Duodenal mucosa (tissue), 2 donors: ENCODE measurements around the gene CYB5D1.

Experiments
- H3K27ac ChIP-seq: one replicate; pipeline ENCODE4 v1.7.0; 2013; ENCODE audit warnings: low read depth, low read length
- H3K27me3 ChIP-seq, 2 donors: one replicate each; pipeline ENCODE4 v1.7.0; 2013; ENCODE audit warnings: low read length in 2 of 2, control low read depth in 1 of 2; ENCODE audit not compliant: insufficient read depth in 2 of 2, control insufficient read depth in 1 of 2
- H3K36me3 ChIP-seq, 2 donors: one replicate each; pipeline ENCODE4 v1.7.0; 2013; ENCODE audit warnings: low read length in 2 of 2, control low read depth in 1 of 2; ENCODE audit not compliant: insufficient read depth in 2 of 2, control insufficient read depth in 1 of 2
- H3K4me1 ChIP-seq, 2 donors: one replicate each; pipeline ENCODE4 v1.7.0; 2013; ENCODE audit warnings: low read length in 2 of 2, control low read depth in 1 of 2; ENCODE audit not compliant: insufficient read depth in 2 of 2, control insufficient read depth in 1 of 2
- H3K4me3 ChIP-seq, 2 donors: one replicate each; pipeline ENCODE4 v1.7.0; 2013; ENCODE audit warnings: low read length in 2 of 2, low read depth in 1 of 2
- H3K9ac ChIP-seq, 2 donors: one replicate each; pipeline ENCODE4 v1.7.0; 2013; ENCODE audit warnings: low read length in 2 of 2, low read depth in 1 of 2
- H3K9me3 ChIP-seq, 2 donors: one replicate each; pipeline ENCODE4 v1.7.0; 2013; ENCODE audit warnings: low read length in 2 of 2, control low read depth in 1 of 2; ENCODE audit not compliant: control insufficient read depth in 1 of 2

Gene CYB5D1

DNA sequence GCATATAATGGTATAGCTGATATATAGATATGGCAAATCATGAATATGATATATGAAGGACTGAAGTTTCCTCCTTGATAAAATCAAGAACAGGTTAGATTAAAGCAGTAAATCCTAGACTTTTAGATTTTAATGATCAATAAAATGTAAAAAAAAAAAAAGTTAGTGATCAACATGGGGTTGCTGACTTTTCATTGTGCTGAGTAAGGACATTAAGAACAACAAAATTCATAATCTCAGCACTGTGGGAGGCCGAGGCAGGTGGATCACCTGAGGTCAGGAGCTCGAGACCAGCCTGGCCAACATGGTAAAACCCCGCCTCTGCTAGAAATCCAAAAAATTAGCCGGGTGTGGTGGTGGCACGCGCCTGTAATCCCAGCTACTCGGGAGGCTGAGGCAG lies 20.4 kb downstream of the CYB5D1 start:
- no peaks in the 10 kb centered on the region for H3K9me3 ChIP-seq
- H3K36me3 ChIP-seq = peaks cover 4 to 9% of the 10 kb centered on the region in 2 donors
- no peak overlapping the region for H3K9ac ChIP-seq
- H3K4me3 ChIP-seq = no peak overlapping the region
- no peaks in the 10 kb centered on the region for H3K27me3 ChIP-seq
- H3K4me1 ChIP-seq = peaks cover 13% of the 10 kb centered on the region in 2 donors
- no peak overlapping the region for H3K27ac ChIP-seq

DNA sequence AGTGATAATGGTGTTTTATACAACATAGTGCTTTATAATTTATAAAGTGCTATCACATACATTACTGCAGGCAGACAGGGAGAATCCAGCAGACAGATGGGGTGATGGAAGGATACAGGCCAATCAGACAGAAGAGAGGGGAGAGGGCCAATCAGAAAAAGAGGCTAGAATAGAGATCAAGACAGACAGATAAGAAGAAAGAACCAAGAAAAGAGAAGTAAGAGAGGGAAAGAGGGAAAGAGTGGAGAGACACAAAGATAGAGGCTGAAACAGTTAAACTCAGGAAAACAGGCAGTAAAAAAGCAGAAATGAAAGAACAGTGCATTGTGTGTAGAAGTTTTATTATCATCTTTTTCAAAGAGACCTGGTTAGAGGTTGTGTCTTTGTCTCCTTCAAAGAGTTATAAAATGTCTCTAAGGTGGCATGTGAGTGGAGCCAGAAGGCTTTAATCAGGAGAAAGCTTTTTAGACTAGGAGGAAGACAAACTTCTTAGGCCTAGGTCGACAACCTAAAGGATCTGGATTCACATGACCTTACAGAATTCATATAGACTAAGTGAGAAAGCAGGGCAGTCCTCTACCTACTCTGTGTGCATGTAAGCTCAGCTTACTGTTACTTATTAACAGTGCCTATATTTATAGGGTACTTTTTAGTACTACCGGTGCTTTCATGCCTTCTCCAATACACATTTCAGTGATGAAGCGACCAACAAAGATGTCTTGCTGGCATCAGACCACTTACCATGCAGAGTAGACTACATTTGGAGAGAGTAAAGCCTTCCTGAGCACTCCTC lies 22.5 kb downstream of the CYB5D1 start:
- peaks cover 4 to 9% of the 10 kb centered on the region in 2 donors for H3K36me3 ChIP-seq
- no peak overlapping the region for H3K27ac ChIP-seq

DNA sequence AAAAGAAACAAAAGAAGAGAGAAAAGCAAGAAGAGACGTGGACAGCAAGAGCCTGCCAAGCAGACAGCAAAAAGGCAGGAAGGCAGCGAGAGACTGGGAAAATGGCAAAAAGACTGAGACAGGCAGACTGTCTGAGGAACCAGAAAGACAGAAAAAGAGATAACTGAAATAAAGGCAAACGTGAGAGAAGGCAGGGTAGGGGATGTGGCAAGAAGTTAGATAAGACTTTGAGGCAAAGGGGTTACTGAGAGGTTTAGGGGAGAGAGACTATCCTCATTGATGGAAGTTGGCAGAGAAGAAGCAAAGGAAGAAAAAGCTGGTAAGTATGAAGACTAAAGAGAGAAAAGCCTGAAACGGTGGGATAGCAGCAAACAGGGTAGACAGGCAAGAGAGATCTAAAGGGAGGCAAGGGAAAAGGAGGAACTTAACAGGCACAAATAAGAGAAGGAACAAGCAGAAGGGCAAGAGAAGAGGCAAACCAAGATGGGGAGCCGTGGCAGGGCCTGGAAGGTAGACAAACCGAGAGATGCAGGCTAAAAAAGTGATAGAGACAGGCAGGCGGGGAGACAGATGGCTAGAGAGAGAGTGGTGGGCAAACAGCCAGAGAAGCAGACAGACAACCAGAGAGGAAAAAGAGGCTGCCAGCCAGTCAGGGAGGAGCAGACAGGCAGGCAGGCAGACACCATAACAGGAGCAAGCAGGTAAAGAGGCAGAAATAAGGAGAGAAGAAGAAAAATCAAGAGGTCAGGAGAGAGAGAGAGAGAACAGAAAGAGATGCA lies 23.7 kb downstream of the CYB5D1 start:
- Histone ChIP-seq H3K4me1 (peaks cover 22 to 23% of the 10 kb centered on the region in 2 donors), H3K9me3 (no peaks in the 10 kb centered on the region), H3K9ac (no peak overlapping the region), H3K4me3 (no peak overlapping the region), H3K36me3 (peaks cover 4 to 9% of the 10 kb centered on the region in 2 donors), H3K27me3 (no peaks in the 10 kb centered on the region), H3K27ac (no peak overlapping the region)

More for the DNA sequence above, 22.5 kb downstream of the CYB5D1 start:
- H3K27me3 ChIP-seq = no peaks in the 10 kb centered on the region
- H3K9me3 ChIP-seq = no peaks in the 10 kb centered on the region
- no peak overlapping the region for H3K4me3 ChIP-seq
- no peak overlapping the region for H3K9ac ChIP-seq
- peaks cover 13 to 18% of the 10 kb centered on the region in 2 donors for H3K4me1 ChIP-seq

DNA sequence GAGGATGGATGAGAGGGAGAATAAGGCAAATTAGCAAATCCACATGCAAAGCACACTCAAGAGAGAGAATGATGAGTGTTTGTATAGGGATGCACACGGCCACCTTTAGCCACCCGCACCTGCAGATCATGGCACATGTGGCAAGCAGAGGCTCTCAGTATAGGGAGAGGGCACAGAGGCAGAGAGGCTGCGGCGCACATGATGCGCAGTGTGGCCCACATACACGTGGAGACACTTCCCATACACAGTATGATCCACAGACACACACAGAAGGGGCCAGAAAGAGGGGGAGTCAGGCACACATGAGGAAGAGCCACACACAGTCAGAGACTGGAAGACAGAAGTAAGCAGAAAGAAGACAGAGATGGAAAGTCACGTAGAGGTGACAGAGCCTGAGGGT lies 24.3 kb downstream of the CYB5D1 start:
- H3K9me3 ChIP-seq = no peaks in the 10 kb centered on the region
- no peak overlapping the region for H3K27ac ChIP-seq
- no peak overlapping the region for H3K9ac ChIP-seq
- H3K4me1 ChIP-seq = peaks cover 28 to 29% of the 10 kb centered on the region in 2 donors
- H3K36me3 ChIP-seq = peaks cover 4 to 9% of the 10 kb centered on the region in 2 donors
- no peak overlapping the region for H3K4me3 ChIP-seq
- no peaks in the 10 kb centered on the region for H3K27me3 ChIP-seq

DNA sequence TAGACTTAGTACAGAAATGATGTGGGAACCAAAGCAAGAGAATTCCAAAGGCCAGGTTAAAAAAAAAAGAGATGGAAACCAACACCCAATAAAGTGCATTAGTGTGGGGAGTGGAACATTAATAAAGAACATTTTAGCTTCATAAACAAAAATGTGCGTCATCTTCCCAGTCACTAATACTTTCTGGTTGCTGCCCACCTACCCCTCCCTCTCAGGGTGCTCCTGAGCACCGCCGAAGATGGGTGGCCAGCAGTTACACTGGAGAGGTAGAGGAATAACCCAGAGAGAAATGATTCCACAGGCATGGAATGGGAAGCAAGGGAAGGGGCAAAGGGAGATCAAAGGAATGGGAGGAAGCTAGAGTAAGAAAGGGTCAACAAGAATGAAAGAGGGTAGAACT lies 24.8 kb downstream of the CYB5D1 start:
- Histone ChIP-seq H3K36me3 (peaks cover 4 to 9% of the 10 kb centered on the region in 2 donors), H3K9ac (no peak overlapping the region), H3K4me3 (no peak overlapping the region), H3K27me3 (no peaks in the 10 kb centered on the region), H3K9me3 (no peaks in the 10 kb centered on the region), H3K27ac (no peak overlapping the region), H3K4me1 (peaks cover 29 to 34% of the 10 kb centered on the region in 2 donors)

DNA sequence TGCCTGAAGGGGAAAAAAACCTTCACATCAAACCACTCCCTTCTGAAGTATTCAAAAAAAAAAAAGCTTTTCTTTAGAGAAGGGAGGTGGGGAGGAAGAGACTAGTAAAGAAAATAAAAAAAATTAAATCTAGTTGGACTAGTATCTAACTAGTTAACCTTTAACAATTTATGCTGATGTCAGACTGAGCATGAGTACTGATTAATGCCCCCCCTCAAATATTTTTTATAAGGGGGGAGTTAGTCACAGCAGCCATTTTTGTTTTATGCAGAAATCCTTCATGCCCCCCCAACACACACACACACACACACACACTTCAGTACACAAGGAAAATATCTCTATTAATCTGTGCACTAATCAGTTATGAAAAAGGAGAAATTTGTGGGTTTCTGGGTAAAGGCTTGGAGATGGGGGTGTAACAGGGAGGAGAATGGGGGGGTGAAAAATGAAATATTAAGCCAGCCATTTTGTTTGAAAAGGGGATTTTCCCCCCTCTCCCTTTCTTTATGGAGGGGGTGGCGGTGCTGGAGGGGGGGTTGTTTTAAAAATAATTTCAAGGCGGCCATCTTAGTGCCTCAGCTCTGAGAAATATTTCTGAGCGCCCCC lies 26.1 kb downstream of the CYB5D1 start:
- H3K27me3 ChIP-seq = no peaks in the 10 kb centered on the region
- H3K4me1 ChIP-seq = peaks cover 42 to 47% of the 10 kb centered on the region in 2 donors
- no peak overlapping the region for H3K27ac ChIP-seq
- H3K4me3 ChIP-seq = peak overlapping the region in 1 of 2 donors; percentile 39
- peaks cover 4 to 9% of the 10 kb centered on the region in 2 donors for H3K36me3 ChIP-seq
- peak overlapping the region in 1 of 2 donors; percentile 6 for H3K9ac ChIP-seq
- H3K9me3 ChIP-seq = no peaks in the 10 kb centered on the region

DNA sequence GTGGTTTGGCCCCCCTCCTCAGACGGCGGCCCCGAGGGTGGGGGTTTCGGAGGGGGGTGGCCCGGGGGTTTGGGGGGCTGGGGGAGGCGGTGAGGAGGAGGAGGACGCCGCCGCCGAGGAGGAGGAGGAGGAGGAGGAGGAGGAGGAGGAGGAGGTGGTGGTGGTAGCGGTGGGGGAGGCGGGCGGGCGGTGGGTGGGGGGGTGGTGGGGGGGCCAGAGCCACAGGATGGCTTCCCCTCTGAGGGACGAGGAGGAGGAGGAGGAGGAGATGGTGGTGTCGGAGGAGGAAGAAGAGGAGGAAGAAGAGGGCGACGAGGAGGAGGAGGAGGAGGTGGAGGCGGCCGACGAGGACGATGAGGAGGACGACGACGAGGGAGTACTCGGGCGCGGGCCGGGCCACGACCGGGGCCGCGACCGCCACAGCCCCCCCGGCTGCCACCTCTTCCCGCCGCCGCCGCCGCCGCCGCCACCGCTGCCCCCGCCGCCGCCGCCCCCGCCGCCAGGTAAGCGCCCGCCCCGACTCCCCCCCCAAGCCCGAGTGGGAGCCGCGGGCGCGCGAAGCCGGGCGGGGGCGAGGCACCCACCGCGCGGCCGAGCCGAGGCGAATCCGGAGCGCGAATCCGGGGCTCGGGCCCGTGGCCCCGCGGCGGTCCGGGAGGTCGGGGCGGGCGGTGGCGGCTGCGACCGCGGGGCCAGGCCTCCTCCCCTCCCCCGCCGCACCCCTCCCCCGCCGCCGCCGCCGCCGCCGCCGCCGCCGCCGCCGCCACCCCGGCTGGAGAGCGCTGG lies 27.0 kb downstream of the CYB5D1 start:
- Histone ChIP-seq H3K4me3 (peak overlapping the region; percentile 66 to 83), H3K36me3 (peaks cover 4 to 5% of the 10 kb centered on the region in 2 donors), H3K4me1 (peaks cover 50 to 56% of the 10 kb centered on the region in 2 donors), H3K9ac (peak overlapping the region in 1 of 2 donors; percentile 96), H3K9me3 (no peaks in the 10 kb centered on the region), H3K27me3 (no peaks in the 10 kb centered on the region), H3K27ac (no peak overlapping the region)

DNA sequence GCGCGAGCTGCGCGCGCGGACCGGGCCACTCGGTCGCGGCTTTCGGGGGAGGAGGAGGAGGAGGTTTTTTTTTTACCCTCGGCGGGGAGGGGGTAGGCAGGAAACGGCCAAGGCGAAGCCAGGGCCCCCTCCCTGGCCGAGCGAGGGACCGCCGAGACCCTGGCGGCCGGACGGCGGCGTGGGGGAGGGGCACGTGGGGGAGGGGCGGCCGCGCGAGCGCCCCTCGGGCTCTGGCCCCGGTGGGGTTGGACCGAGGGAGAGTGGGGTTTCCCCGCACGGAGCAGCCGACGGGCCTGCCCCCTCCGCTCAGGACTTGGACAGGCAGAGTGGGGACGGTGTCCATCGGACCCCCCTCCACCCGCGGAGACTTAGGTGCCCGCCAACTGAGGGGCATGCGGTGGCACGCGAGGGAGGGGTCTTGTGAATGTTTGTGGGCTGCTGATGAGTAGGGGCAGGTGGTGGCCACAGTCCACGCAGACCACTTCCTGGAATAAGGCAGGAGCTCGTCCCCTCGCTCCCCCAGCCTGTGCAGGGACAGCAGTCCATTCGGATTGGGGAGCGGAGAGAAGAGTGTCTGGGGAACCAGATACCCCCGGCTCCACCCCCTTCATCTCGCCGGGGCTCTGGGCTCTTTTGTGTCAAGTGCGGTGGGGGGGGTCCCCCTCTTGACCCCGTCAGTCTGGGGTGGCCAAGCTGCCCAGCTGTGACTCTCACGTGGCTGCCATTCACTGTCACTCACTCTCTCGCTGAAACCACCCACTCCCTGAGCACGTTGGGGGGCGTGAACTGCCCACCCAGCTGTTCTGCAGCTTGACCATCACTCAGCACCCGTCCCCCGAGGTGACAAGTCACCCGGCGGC lies 27.8 kb downstream of the CYB5D1 start:
- Histone ChIP-seq H3K27me3 (no peaks in the 10 kb centered on the region), H3K27ac (peak overlapping the region; percentile 88), H3K4me1 (peaks cover 52 to 60% of the 10 kb centered on the region in 2 donors), H3K36me3 (peaks cover under 1 to 2% of the 10 kb centered on the region in 2 donors), H3K9me3 (no peaks in the 10 kb centered on the region), H3K4me3 (peak overlapping the region; percentile 83 to 90), H3K9ac (peak overlapping the region; percentile 80 to 96)
